ENCODE measurements around the gene CLASRP.

DNA sequence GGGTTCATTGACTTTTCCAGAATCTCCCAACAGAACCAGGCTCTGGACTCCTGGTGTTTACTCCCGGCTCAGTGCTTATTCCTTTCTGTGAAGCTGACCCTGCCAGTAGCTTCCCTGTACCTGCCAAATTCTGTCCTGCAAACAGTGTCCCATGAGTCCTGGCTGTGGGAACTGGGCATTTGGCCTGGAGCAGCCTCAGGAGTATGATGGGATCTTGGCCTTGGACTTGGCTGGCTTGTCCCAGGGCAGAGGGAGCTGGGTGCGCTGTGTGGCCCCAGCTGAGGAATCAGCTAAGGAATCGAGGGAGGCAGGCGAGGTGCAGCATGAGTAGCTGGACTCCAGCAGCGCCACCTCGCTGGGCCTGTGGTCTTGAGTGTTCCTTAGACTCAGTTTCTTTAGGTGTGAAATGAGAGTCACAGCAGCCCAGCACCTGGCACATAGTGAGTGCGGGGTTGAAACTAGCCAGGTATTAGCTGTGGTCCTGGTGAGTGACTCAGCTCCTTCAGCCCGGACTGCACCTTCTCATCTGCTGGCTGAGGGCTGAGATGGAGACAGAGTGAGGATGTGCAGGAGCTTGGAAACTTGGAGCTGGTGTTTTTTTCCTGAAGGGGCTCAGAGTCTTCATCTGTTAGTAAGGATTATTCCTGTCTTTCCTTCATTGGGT, 10.4 kb downstream of the CLASRP start:
- TF ChIP-seq, protein P1, sequence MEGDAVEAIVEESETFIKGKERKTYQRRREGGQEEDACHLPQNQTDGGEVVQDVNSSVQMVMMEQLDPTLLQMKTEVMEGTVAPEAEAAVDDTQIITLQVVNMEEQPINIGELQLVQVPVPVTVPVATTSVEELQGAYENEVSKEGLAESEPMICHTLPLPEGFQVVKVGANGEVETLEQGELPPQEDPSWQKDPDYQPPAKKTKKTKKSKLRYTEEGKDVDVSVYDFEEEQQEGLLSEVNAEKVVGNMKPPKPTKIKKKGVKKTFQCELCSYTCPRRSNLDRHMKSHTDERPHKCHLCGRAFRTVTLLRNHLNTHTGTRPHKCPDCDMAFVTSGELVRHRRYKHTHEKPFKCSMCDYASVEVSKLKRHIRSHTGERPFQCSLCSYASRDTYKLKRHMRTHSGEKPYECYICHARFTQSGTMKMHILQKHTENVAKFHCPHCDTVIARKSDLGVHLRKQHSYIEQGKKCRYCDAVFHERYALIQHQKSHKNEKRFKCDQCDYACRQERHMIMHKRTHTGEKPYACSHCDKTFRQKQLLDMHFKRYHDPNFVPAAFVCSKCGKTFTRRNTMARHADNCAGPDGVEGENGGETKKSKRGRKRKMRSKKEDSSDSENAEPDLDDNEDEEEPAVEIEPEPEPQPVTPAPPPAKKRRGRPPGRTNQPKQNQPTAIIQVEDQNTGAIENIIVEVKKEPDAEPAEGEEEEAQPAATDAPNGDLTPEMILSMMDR (IDR thresholded peaks at IDR 0.05 in 4 of 5, conservative IDR thresholded peaks at IDR 0.05 in 1 of 5), result no peak
- no peak for TF ChIP-seq POLR2A (IDR thresholded peaks at IDR 0.05)

Data from gastrocnemius medialis (tissue), 4 donors.